ENCODE results near the gene MEMO1.
"Not testable (repeated sequence)": the region's sequence is repeated elsewhere in the genome, so short reads cannot be mapped to it uniquely, and the experiment has no call there.

The MEMO1 gene

GRCh38 chr2:32012872-32013271, 2.1 kb upstream of the MEMO1 start:
- Histone ChIP-seq H3K4me3 (ENCODE audit: low read depth in 1 of 5, low read length in 5 of 5) (no peak overlapping the region), H3K27ac (ENCODE audit: low read depth, low read length) (no peak overlapping the region), H3K27me3 (ENCODE audit: control insufficient read depth in 5 of 5, insufficient read depth in 4 of 5, low read length in 5 of 5) (no peaks in the 10 kb centered on the region), H3K4me1 (ENCODE audit: control insufficient read depth in 5 of 5, insufficient read depth in 5 of 5, low read length in 5 of 5) (peaks cover 0 to 24% (median 24%) of the 10 kb centered on the region in 5 donors), H3K9me3 (ENCODE audit: control insufficient read depth in 5 of 5, low read length in 5 of 5) (no peaks in the 10 kb centered on the region), H3K9ac (ENCODE audit: low read length in 5 of 5) (no peak overlapping the region), H3K36me3 (ENCODE audit: control insufficient read depth in 5 of 5, insufficient read depth in 5 of 5, low read length in 5 of 5) (peaks cover 3 to 8% (median 4%) of the 10 kb centered on the region in 5 donors)

GRCh38 chr2:32011485-32011960, 715 bp upstream of the MEMO1 start:
- peaks cover 0 to 27% (median 24%) of the 10 kb centered on the region in 5 donors for H3K4me1 ChIP-seq (ENCODE audit: control insufficient read depth in 5 of 5, insufficient read depth in 5 of 5, low read length in 5 of 5)
- no peaks in the 10 kb centered on the region for H3K27me3 ChIP-seq (ENCODE audit: control insufficient read depth in 5 of 5, insufficient read depth in 4 of 5, low read length in 5 of 5)
- peak overlapping the region; percentile 82 for H3K27ac ChIP-seq (ENCODE audit: low read depth, low read length)
- peaks cover 0 to 4% (median 0%) of the 10 kb centered on the region in 5 donors for H3K36me3 ChIP-seq (ENCODE audit: control insufficient read depth in 5 of 5, insufficient read depth in 5 of 5, low read length in 5 of 5)
- H3K9ac ChIP-seq (ENCODE audit: low read length in 5 of 5), result peak overlapping the region in 4 of 5 donors; percentile 62 to 85 (median 74)
- no peaks in the 10 kb centered on the region for H3K9me3 ChIP-seq (ENCODE audit: control insufficient read depth in 5 of 5, low read length in 5 of 5)
- H3K4me3 ChIP-seq (ENCODE audit: low read depth in 1 of 5, low read length in 5 of 5), result peak overlapping the region; percentile 79 to 96 (median 83)

- peaks cover 0 to 27% (median 24%) of the 10 kb centered on the region in 5 donors for H3K4me1 ChIP-seq (ENCODE audit: control insufficient read depth in 5 of 5, insufficient read depth in 5 of 5, low read length in 5 of 5)
- H3K27ac ChIP-seq (ENCODE audit: low read depth, low read length); H3K9me3 ChIP-seq (ENCODE audit: control insufficient read depth in 5 of 5, low read length in 5 of 5); H3K9ac ChIP-seq (ENCODE audit: low read length in 5 of 5); H3K36me3 ChIP-seq (ENCODE audit: control insufficient read depth in 5 of 5, insufficient read depth in 5 of 5, low read length in 5 of 5); H3K27me3 ChIP-seq (ENCODE audit: control insufficient read depth in 5 of 5, insufficient read depth in 4 of 5, low read length in 5 of 5): not testable (repeated sequence)
- H3K4me3 ChIP-seq (ENCODE audit: low read depth in 1 of 5, low read length in 5 of 5), result peak overlapping the region in 2 of 5 donors; percentile 36 to 92
Observed at GRCh38 chr2:32010280-32010669, 533 bp downstream of the MEMO1 start.

GRCh38 chr2:32009516-32010256, 1.1 kb downstream of the MEMO1 start:
- H3K4me1 ChIP-seq (ENCODE audit: control insufficient read depth in 5 of 5, insufficient read depth in 5 of 5, low read length in 5 of 5), result peaks cover 0 to 27% (median 24%) of the 10 kb centered on the region in 5 donors
- H3K9ac ChIP-seq (ENCODE audit: low read length in 5 of 5), result peak overlapping the region; percentile 64 to 90 (median 79)
- H3K36me3 ChIP-seq (ENCODE audit: control insufficient read depth in 5 of 5, insufficient read depth in 5 of 5, low read length in 5 of 5), result peaks cover 0 to under 1% (median 0%) of the 10 kb centered on the region in 5 donors
- H3K4me3 ChIP-seq (ENCODE audit: low read depth in 1 of 5, low read length in 5 of 5), result peak overlapping the region; percentile 77 to 92 (median 82)
- no peaks in the 10 kb centered on the region for H3K9me3 ChIP-seq (ENCODE audit: control insufficient read depth in 5 of 5, low read length in 5 of 5)
- H3K27me3 ChIP-seq (ENCODE audit: control insufficient read depth in 5 of 5, insufficient read depth in 4 of 5, low read length in 5 of 5), result no peaks in the 10 kb centered on the region
- H3K27ac ChIP-seq (ENCODE audit: low read depth, low read length), result peak overlapping the region; percentile 82

- H3K9ac ChIP-seq (ENCODE audit: low read length in 5 of 5), result peak overlapping the region; percentile 64 to 90 (median 79)
- no peaks in the 10 kb centered on the region for H3K27me3 ChIP-seq (ENCODE audit: control insufficient read depth in 5 of 5, insufficient read depth in 4 of 5, low read length in 5 of 5)
- H3K4me1 ChIP-seq (ENCODE audit: control insufficient read depth in 5 of 5, insufficient read depth in 5 of 5, low read length in 5 of 5), result peaks cover 0 to 27% (median 24%) of the 10 kb centered on the region in 5 donors
- peak overlapping the region; percentile 77 to 92 (median 82) for H3K4me3 ChIP-seq (ENCODE audit: low read depth in 1 of 5, low read length in 5 of 5)
- H3K27ac ChIP-seq (ENCODE audit: low read depth, low read length), result peak overlapping the region; percentile 82
- no peaks in the 10 kb centered on the region for H3K36me3 ChIP-seq (ENCODE audit: control insufficient read depth in 5 of 5, insufficient read depth in 5 of 5, low read length in 5 of 5)
- H3K9me3 ChIP-seq (ENCODE audit: control insufficient read depth in 5 of 5, low read length in 5 of 5), result no peaks in the 10 kb centered on the region
Observed at GRCh38 chr2:32008805-32009515, 1.8 kb downstream of the MEMO1 start.

GRCh38 chr2:32007121-32007391, 3.8 kb downstream of the MEMO1 start:
- no peak overlapping the region for H3K4me3 ChIP-seq (ENCODE audit: low read depth in 1 of 5, low read length in 5 of 5)
- H3K36me3 ChIP-seq (ENCODE audit: control insufficient read depth in 5 of 5, insufficient read depth in 5 of 5, low read length in 5 of 5), result no peaks in the 10 kb centered on the region
- no peak overlapping the region for H3K9ac ChIP-seq (ENCODE audit: low read length in 5 of 5)
- H3K9me3 ChIP-seq (ENCODE audit: control insufficient read depth in 5 of 5, low read length in 5 of 5), result no peaks in the 10 kb centered on the region
- no peak overlapping the region for H3K27ac ChIP-seq (ENCODE audit: low read depth, low read length)
- peaks cover 0 to 27% (median 24%) of the 10 kb centered on the region in 5 donors for H3K4me1 ChIP-seq (ENCODE audit: control insufficient read depth in 5 of 5, insufficient read depth in 5 of 5, low read length in 5 of 5)
- H3K27me3 ChIP-seq (ENCODE audit: control insufficient read depth in 5 of 5, insufficient read depth in 4 of 5, low read length in 5 of 5), result no peaks in the 10 kb centered on the region

- no peak overlapping the region for H3K9ac ChIP-seq (ENCODE audit: low read length in 5 of 5)
- no peaks in the 10 kb centered on the region for H3K9me3 ChIP-seq (ENCODE audit: control insufficient read depth in 5 of 5, low read length in 5 of 5)
- H3K36me3 ChIP-seq (ENCODE audit: control insufficient read depth in 5 of 5, insufficient read depth in 5 of 5, low read length in 5 of 5), result no peaks in the 10 kb centered on the region
- H3K4me3 ChIP-seq (ENCODE audit: low read depth in 1 of 5, low read length in 5 of 5), result no peak overlapping the region
- no peak overlapping the region for H3K27ac ChIP-seq (ENCODE audit: low read depth, low read length)
- H3K4me1 ChIP-seq (ENCODE audit: control insufficient read depth in 5 of 5, insufficient read depth in 5 of 5, low read length in 5 of 5), result peaks cover 0 to 19% (median 16%) of the 10 kb centered on the region in 5 donors
- H3K27me3 ChIP-seq (ENCODE audit: control insufficient read depth in 5 of 5, insufficient read depth in 4 of 5, low read length in 5 of 5), result no peaks in the 10 kb centered on the region
Observed at GRCh38 chr2:32005371-32005976, 5.3 kb downstream of the MEMO1 start.

GRCh38 chr2:32003791-32004190, 7.0 kb downstream of the MEMO1 start:
- Histone ChIP-seq H3K4me1 (ENCODE audit: control insufficient read depth in 5 of 5, insufficient read depth in 5 of 5, low read length in 5 of 5) (peaks cover 0 to 13% (median 8%) of the 10 kb centered on the region in 5 donors), H3K9ac (ENCODE audit: low read length in 5 of 5) (no peak overlapping the region), H3K36me3 (ENCODE audit: control insufficient read depth in 5 of 5, insufficient read depth in 5 of 5, low read length in 5 of 5) (no peaks in the 10 kb centered on the region)

GRCh38 chr2:32002406-32002805, 8.4 kb downstream of the MEMO1 start:
- Histone ChIP-seq H3K36me3 (ENCODE audit: control insufficient read depth in 5 of 5, insufficient read depth in 5 of 5, low read length in 5 of 5) (no peaks in the 10 kb centered on the region), H3K9ac (ENCODE audit: low read length in 5 of 5) (no peak overlapping the region), H3K4me1 (ENCODE audit: control insufficient read depth in 5 of 5, insufficient read depth in 5 of 5, low read length in 5 of 5) (peaks cover 0 to 4% (median 2%) of the 10 kb centered on the region in 5 donors), H3K4me3 (ENCODE audit: low read depth in 1 of 5, low read length in 5 of 5) (no peak overlapping the region), H3K27me3 (ENCODE audit: control insufficient read depth in 5 of 5, insufficient read depth in 4 of 5, low read length in 5 of 5) (no peaks in the 10 kb centered on the region), H3K9me3 (ENCODE audit: control insufficient read depth in 5 of 5, low read length in 5 of 5) (no peaks in the 10 kb centered on the region), H3K27ac (ENCODE audit: low read depth, low read length) (no peak overlapping the region)

More at GRCh38 chr2:32003791-32004190, 7.0 kb downstream of the MEMO1 start:
- no peak overlapping the region for H3K4me3 ChIP-seq (ENCODE audit: low read depth in 1 of 5, low read length in 5 of 5)
- H3K9me3 ChIP-seq (ENCODE audit: control insufficient read depth in 5 of 5, low read length in 5 of 5), result no peaks in the 10 kb centered on the region
- H3K27ac ChIP-seq (ENCODE audit: low read depth, low read length), result no peak overlapping the region
- H3K27me3 ChIP-seq (ENCODE audit: control insufficient read depth in 5 of 5, insufficient read depth in 4 of 5, low read length in 5 of 5), result no peaks in the 10 kb centered on the region

- H3K36me3 ChIP-seq (ENCODE audit: control insufficient read depth in 5 of 5, insufficient read depth in 5 of 5, low read length in 5 of 5), result no peaks in the 10 kb centered on the region
- no peak overlapping the region for H3K9ac ChIP-seq (ENCODE audit: low read length in 5 of 5)
- peaks cover 0 to 5% (median 3%) of the 10 kb centered on the region in 5 donors for H3K4me1 ChIP-seq (ENCODE audit: control insufficient read depth in 5 of 5, insufficient read depth in 5 of 5, low read length in 5 of 5)
- no peaks in the 10 kb centered on the region for H3K27me3 ChIP-seq (ENCODE audit: control insufficient read depth in 5 of 5, insufficient read depth in 4 of 5, low read length in 5 of 5)
- H3K27ac ChIP-seq (ENCODE audit: low read depth, low read length), result no peak overlapping the region
- no peak overlapping the region for H3K4me3 ChIP-seq (ENCODE audit: low read depth in 1 of 5, low read length in 5 of 5)
- H3K9me3 ChIP-seq (ENCODE audit: control insufficient read depth in 5 of 5, low read length in 5 of 5), result no peaks in the 10 kb centered on the region
Observed at GRCh38 chr2:31999438-31999837, 11.4 kb downstream of the MEMO1 start.
